Testis (tissue), 2 donors: ENCODE data around the gene KCNK5.

Source experiments
- POLR2A ChIP-seq: fragments of 450-650 bp; IDR thresholded peaks from one replicate; pipeline ENCODE4 v1.6.1; 2017; ENCODE audit warnings: antibody characterized with exemption, mild to moderate bottlenecking, moderate library complexity
- TF ChIP-seq, protein P1 (sequence below), 3 experiments: fragments of 450-650 bp in 2 of 3; fragments of 200-600 bp in 1 of 3; sonication (generic) in 1 of 3; IDR thresholded peaks; one replicate each; pipeline ENCODE4 v1.5.1; 2016 to 2019; ENCODE audit warnings: antibody characterized with exemption in 3 of 3, mild to moderate bottlenecking in 2 of 3, moderate library complexity in 1 of 3

DNA sequence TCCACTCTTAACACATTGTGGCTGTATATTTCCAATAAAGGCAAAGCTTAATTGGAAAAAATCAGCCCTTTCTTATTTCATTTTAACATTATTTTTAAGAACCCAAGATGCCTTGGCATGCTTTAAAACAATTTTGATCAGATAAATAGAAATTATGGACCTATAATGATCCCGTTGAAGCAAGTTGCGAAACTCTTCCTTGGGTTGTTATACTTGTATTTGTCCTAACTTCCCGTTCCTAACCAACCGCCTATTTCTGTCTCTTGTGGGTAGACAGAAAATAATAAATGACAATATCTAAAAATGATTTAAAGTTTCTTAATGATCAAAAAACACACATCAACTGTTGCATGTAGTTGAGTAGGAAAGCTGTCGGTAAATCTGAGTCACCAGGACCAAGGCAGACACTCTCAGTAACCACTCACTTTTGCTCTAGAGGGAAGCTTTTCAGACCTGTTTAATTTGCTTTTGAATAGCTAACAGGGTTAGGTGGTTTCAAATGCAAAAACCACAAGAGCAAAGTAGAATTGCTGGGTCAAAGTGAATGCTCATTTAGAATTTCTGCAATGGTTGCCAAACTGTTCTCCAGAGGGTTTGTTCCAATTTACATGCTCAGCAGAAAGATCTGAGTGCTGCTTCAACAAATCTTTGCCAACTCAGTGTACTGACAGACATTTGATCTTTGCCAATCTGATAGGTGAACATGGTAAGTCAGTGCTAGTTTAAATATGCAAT, 34.2 kb upstream of the KCNK5 start:
- no peak for TF ChIP-seq POLR2A
- TF ChIP-seq, protein P1, sequence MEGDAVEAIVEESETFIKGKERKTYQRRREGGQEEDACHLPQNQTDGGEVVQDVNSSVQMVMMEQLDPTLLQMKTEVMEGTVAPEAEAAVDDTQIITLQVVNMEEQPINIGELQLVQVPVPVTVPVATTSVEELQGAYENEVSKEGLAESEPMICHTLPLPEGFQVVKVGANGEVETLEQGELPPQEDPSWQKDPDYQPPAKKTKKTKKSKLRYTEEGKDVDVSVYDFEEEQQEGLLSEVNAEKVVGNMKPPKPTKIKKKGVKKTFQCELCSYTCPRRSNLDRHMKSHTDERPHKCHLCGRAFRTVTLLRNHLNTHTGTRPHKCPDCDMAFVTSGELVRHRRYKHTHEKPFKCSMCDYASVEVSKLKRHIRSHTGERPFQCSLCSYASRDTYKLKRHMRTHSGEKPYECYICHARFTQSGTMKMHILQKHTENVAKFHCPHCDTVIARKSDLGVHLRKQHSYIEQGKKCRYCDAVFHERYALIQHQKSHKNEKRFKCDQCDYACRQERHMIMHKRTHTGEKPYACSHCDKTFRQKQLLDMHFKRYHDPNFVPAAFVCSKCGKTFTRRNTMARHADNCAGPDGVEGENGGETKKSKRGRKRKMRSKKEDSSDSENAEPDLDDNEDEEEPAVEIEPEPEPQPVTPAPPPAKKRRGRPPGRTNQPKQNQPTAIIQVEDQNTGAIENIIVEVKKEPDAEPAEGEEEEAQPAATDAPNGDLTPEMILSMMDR (IDR thresholded peaks at IDR 0.05), result no peak
